MCF 10A (cell line): ENCODE data around the gene GPR26. TPM values are rescaled to one million over a fixed set of nuclear protein-coding genes. Genes with fewer than 3 reads are reported as not detected.

Experiments
- BruUV-seq: library from RNA; stranded (reverse); fragments of 400-500 nt; replicated peaks from 2 replicates; lab custom pipeline; 2021; lab: Mats Ljungman, UMichigan
- CTCF ChIA-PET: fragments of 300-600 bp; sonication (Branson Sonifier 250); formaldehyde crosslinking; extraction: SDS; loops from one replicate; lab custom pipeline; 2021; ENCODE audit warnings: antibody characterized with exemption, inconsistent platforms; lab: Yijun Ruan, JAX
- POLR2A ChIA-PET: fragments of 300-600, 350-650 bp; sonication (Branson Sonifier 250); formaldehyde crosslinking; extraction: SDS; loops from one replicate; lab custom pipeline; 2020; ENCODE audit warnings: antibody characterized with exemption, inconsistent platforms; lab: Yijun Ruan, JAX
- DNase-seq: peaks from one replicate; pipeline ENCODE4 v3.0.0-alpha.2; 2018; ENCODE audit not compliant: unreplicated experiment
- H3K27ac Mint-ChIP-seq: one replicate; pipeline ENCODE4 v1.8.0; 2022; ENCODE audit warnings: mild to moderate bottlenecking, low read depth, mixed read lengths; ENCODE audit not compliant: unreplicated experiment
- H3K27me3 Mint-ChIP-seq: one replicate; pipeline ENCODE4 v1.8.0; 2022; ENCODE audit warnings: mixed read lengths; ENCODE audit not compliant: insufficient read depth, unreplicated experiment
- H3K36me3 Mint-ChIP-seq: one replicate; pipeline ENCODE4 v1.8.0; 2022; ENCODE audit warnings: mild to moderate bottlenecking, moderate library complexity, mixed read lengths; ENCODE audit not compliant: insufficient read depth, unreplicated experiment
- H3K4me1 Mint-ChIP-seq: one replicate; pipeline ENCODE4 v1.8.0; 2022; ENCODE audit warnings: mixed read lengths; ENCODE audit not compliant: insufficient read depth, unreplicated experiment
- H3K4me3 Mint-ChIP-seq: one replicate; pipeline ENCODE4 v1.8.0; 2022; ENCODE audit warnings: mild to moderate bottlenecking, moderate library complexity, mixed read lengths; ENCODE audit not compliant: unreplicated experiment
- H3K9me3 Mint-ChIP-seq: one replicate; pipeline ENCODE4 v1.8.0; 2022; ENCODE audit warnings: mixed read lengths; ENCODE audit not compliant: unreplicated experiment
- intact Hi-C: fragments of 100-400 bp; cut with micrococcal nuclease; formaldehyde crosslinking; loops from 2 replicates; pipeline ENCODE4 v1.14.1; 2022
- total RNA-seq: library from RNA; stranded (reverse); gene quantifications from 2 replicates; pipeline ENCODE4 v1.2.3, GENCODE V29; 2022
- TF ChIP-seq, protein P1 (sequence below): fragments of 200-600 bp; IDR thresholded peaks from one replicate; pipeline ENCODE4 v1.8.0; 2022; ENCODE audit warnings: antibody characterized with exemption, mild to moderate bottlenecking; ENCODE audit not compliant: unreplicated experiment

GPR26 gene
- total RNA-seq, 1 experiment from 2014 or later, result not detected

DNA sequence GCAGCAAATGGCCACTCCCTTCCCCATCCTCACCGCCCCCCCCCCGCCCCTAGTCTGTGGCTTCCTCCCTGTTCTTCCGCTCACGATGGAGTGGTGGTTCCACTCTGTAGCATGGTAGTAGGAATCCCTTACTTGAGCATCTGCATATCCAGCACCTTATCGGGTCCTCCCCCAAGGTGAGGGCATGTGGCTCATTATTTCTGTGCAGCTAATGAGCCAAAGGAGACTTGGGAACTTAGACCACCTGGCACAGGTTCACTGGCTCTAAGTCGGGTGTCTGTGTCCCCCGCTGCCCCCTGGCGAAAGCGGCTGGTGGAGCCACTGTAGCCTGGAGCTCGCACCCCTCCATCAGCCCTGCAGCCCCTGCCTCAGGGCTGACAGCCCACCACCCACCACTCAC, 22.8 kb upstream of the GPR26 start:
- CTCF ChIA-PET, result no interaction called here
- H3K27me3 Mint-ChIP-seq, result peaks cover 73% of the 10 kb centered on the region

DNA sequence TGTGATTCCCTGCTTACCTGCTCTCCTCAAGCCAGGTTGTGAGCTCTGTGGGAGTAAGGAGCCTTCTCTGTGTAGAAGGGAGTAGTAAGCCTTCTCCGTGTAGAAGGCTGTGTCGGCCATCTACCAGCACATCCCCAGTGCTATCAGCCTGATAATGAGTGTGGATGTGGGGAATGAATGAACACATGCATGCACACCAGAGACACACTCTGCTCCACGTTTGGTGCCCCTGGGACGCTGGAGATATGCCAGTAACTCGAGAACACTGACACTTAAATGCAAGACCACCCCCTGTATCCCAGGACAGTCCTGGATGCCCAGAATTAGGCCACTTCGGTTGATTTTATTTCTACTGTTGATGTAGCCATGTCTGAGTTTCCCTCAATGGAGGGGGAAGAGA, 21.1 kb upstream of the GPR26 start:
- BruUV-seq, result no TSS peak

More for the DNA sequence above, 22.8 kb upstream of the GPR26 start:
- TF ChIP-seq, protein P1, sequence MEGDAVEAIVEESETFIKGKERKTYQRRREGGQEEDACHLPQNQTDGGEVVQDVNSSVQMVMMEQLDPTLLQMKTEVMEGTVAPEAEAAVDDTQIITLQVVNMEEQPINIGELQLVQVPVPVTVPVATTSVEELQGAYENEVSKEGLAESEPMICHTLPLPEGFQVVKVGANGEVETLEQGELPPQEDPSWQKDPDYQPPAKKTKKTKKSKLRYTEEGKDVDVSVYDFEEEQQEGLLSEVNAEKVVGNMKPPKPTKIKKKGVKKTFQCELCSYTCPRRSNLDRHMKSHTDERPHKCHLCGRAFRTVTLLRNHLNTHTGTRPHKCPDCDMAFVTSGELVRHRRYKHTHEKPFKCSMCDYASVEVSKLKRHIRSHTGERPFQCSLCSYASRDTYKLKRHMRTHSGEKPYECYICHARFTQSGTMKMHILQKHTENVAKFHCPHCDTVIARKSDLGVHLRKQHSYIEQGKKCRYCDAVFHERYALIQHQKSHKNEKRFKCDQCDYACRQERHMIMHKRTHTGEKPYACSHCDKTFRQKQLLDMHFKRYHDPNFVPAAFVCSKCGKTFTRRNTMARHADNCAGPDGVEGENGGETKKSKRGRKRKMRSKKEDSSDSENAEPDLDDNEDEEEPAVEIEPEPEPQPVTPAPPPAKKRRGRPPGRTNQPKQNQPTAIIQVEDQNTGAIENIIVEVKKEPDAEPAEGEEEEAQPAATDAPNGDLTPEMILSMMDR, result no peak
- no TSS peak for BruUV-seq
- H3K4me3 Mint-ChIP-seq, result no peak overlapping the region
- DNase-seq, result no peak
- peaks cover 8% of the 10 kb centered on the region for H3K9me3 Mint-ChIP-seq
- intact Hi-C loops, result no loop called here
- no peak overlapping the region for H3K27ac Mint-ChIP-seq
- POLR2A ChIA-PET, result no interaction called here
- no peaks in the 10 kb centered on the region for H3K4me1 Mint-ChIP-seq
- H3K36me3 Mint-ChIP-seq, result no peaks in the 10 kb centered on the region

DNA sequence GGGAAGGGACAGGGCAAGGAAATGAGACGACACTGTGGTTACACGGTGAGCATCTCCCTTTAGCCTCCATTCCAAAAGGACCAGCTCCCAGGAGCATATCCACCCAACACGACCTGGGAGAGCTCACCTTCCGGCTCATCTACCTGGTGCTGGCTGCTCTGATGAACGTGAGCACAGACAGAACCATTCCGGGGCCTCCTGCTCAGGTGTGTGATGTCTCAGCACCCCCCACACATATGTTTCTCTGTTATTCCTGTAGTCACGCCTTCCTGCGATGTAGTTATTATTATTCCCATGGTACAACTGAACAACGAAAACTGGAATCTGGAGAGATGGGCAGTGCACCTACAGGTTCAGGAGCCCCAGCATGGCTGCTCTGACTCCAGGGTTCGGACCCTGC, 20.5 kb upstream of the GPR26 start:
- Mint-ChIP-seq H3K27me3 (peaks cover 81% of the 10 kb centered on the region), H3K27ac (no peak overlapping the region), H3K9me3 (peaks cover 8% of the 10 kb centered on the region), H3K4me3 (no peak overlapping the region), H3K36me3 (no peaks in the 10 kb centered on the region), H3K4me1 (no peaks in the 10 kb centered on the region)
- TF ChIP-seq, protein P1, result no peak
- intact Hi-C loops, result no loop called here
- no peak for DNase-seq
- CTCF ChIA-PET, result no interaction called here
- POLR2A ChIA-PET, result interaction anchor here (0.6 kb wide), 1 partner anchor 276 kb away, joined by 3 read pairs; no protein-coding TSS in a partner anchor
- BruUV-seq, result no TSS peak

More for the DNA sequence above, 21.1 kb upstream of the GPR26 start:
- TF ChIP-seq, protein P1, result no peak
- no peak for DNase-seq
- H3K36me3 Mint-ChIP-seq, result no peaks in the 10 kb centered on the region
- H3K4me3 Mint-ChIP-seq, result no peak overlapping the region
- no peak overlapping the region for H3K27ac Mint-ChIP-seq
- H3K9me3 Mint-ChIP-seq, result peaks cover 8% of the 10 kb centered on the region
- intact Hi-C loops, result no loop called here
- POLR2A ChIA-PET, result no interaction called here
- peaks cover 85% of the 10 kb centered on the region for H3K27me3 Mint-ChIP-seq
- CTCF ChIA-PET, result no interaction called here
- H3K4me1 Mint-ChIP-seq, result no peaks in the 10 kb centered on the region

DNA sequence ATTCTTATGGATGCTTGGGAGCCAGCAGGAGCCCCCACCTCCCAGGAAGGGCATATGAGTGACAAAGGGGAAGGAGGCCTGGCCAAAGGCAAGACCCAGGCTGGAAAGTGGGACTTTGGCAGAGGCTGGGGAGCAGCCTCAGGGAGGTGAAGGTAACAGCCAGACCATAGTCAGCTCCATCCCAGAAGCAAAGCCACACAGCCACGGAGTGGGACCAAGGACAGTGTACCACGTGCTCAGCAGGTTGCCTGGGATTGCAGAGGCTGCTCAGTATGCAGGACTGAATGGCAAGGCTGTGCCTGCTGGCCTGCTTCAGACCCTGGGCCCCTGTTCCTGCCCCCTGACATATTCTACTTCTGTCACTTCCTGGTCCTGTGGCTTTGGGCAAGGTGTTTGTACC, 17.6 kb upstream of the GPR26 start:
- Mint-ChIP-seq H3K27me3 (peaks cover 66% of the 10 kb centered on the region), H3K27ac (no peak overlapping the region), H3K36me3 (no peaks in the 10 kb centered on the region), H3K9me3 (peaks cover 8% of the 10 kb centered on the region), H3K4me3 (no peak overlapping the region), H3K4me1 (no peaks in the 10 kb centered on the region)
- DNase-seq, result no peak
- TF ChIP-seq, protein P1, result no peak
- no TSS peak for BruUV-seq
- CTCF ChIA-PET, result interaction anchor here (0.7 kb wide), 1 partner anchor 21 kb away, joined by 3 read pairs; no protein-coding TSS in a partner anchor
- POLR2A ChIA-PET, result no interaction called here
- intact Hi-C loops, result no loop called here
